ENCODE results near the gene C2orf42. TPM values are rescaled to one million over a fixed set of nuclear protein-coding genes. Genes with fewer than 3 reads are reported as not detected.

Gene C2orf42
- total RNA-seq, 1 experiment from 2014 or later: 17.4 TPM

DNA sequence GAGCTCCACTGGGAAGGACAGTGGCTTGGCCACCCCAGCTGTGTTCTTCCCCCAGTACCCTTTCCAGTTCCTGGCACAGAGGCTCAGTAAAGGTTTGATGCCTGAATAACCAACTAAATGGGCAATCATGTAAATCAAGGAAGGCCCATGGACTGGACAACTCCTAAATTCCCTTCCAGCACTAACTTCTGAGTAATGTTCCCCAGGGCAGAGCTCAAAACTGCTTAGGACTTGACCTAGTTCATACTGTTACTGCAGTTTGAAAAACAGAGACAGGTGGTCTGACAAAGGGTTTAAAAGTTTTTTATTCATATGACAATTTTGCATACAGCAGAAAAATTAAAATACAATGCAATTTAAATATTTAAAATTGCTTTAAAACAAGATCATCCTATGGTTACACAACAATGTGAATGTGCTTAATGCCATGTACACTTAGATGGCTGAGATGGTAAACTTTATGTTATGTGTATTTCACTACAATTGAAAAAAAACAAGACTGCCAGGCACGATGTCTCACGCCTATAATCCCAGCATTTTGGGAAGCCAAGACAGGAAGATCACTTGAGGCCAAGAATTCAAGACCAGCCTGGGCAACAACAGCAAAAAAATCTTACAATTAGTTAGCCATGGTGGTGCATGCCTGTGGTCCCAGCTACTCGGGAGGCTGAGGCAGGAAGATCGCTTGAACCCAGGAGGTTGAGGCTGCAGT is 77.3 kb downstream of the C2orf42 start:
- H2AFZ ChIP-seq (ENCODE audit: low read depth, low read length, poor library complexity, severe bottlenecking): no peak overlapping the region
- H3K4me2 ChIP-seq (ENCODE audit: low read length): no peak overlapping the region
- BruUV-seq (replicated peaks): no TSS peak
- no peak overlapping the region for H3K27ac ChIP-seq (ENCODE audit: low read depth, low read length)
- no peaks in the 10 kb centered on the region for H3K27me3 ChIP-seq (ENCODE audit: insufficient read depth, low read length)
- POLR2A ChIA-PET: interaction anchor here (1.0 kb wide), 1 partner anchor 8 kb away, joined by 4 read pairs; no protein-coding TSS in a partner anchor
- H3K4me1 ChIP-seq (ENCODE audit: control insufficient read depth in 1 of 2, insufficient read depth in 2 of 2, low read length in 2 of 2): peaks cover 37 to 53% of the 10 kb centered on the region in 2 experiments
- H4K20me1 ChIP-seq (ENCODE audit: insufficient read depth): no peaks in the 10 kb centered on the region
- H3K79me2 ChIP-seq (ENCODE audit: insufficient read depth, low read length): no peaks in the 10 kb centered on the region
- TF ChIP-seq EZH2 (IDR thresholded peaks at IDR 0.05) (no peak), CBX3 (IDR thresholded peaks at IDR 0.05; ENCODE audit: low read depth) (no peak), EGR1 (IDR thresholded peaks at IDR 0.05; ENCODE audit: low read depth) (no peak), FOSL1 (IDR thresholded peaks at IDR 0.05; ENCODE audit: low read depth) (no peak), POLR2A (IDR thresholded peaks at IDR 0.05; ENCODE audit: borderline replicate concordance, extremely low read depth, insufficient read depth, insufficient read length) (no peak), ELF1 (IDR thresholded peaks at IDR 0.05; ENCODE audit: borderline replicate concordance, low read depth) (no peak), SP1 (IDR thresholded peaks at IDR 0.05; ENCODE audit: low read depth) (no peak), SRF (IDR thresholded peaks at IDR 0.05; ENCODE audit: low read depth) (no peak)
- TF ChIP-seq, protein P1, sequence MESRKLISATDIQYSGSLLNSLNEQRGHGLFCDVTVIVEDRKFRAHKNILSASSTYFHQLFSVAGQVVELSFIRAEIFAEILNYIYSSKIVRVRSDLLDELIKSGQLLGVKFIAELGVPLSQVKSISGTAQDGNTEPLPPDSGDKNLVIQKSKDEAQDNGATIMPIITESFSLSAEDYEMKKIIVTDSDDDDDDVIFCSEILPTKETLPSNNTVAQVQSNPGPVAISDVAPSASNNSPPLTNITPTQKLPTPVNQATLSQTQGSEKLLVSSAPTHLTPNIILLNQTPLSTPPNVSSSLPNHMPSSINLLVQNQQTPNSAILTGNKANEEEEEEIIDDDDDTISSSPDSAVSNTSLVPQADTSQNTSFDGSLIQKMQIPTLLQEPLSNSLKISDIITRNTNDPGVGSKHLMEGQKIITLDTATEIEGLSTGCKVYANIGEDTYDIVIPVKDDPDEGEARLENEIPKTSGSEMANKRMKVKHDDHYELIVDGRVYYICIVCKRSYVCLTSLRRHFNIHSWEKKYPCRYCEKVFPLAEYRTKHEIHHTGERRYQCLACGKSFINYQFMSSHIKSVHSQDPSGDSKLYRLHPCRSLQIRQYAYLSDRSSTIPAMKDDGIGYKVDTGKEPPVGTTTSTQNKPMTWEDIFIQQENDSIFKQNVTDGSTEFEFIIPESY (IDR thresholded peaks at IDR 0.05; ENCODE audit: extremely low read depth, insufficient replicate concordance, low read length): no peak
- TF ChIP-seq, protein P2, sequence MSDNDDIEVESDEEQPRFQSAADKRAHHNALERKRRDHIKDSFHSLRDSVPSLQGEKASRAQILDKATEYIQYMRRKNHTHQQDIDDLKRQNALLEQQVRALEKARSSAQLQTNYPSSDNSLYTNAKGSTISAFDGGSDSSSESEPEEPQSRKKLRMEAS (IDR thresholded peaks at IDR 0.05): no peak
- CTCF ChIA-PET: no interaction called here
- H3K9me3 ChIP-seq (ENCODE audit: control insufficient read depth in 1 of 2, insufficient read depth in 1 of 2, low read depth in 1 of 2, low read length in 2 of 2): no peaks in the 10 kb centered on the region
- RAD21 ChIA-PET (ENCODE audit: low non-redundant PET in 1 of 2, low total read pairs in 2 of 2, uncharacterized antibody in 2 of 2, unreplicated experiment in 2 of 2): no interaction called here
- no peaks in the 10 kb centered on the region for H3K36me3 ChIP-seq (ENCODE audit: control insufficient read depth in 1 of 2, insufficient read depth in 2 of 2, low read length in 2 of 2)
- no peak overlapping the region for H3K4me3 ChIP-seq (replicated peaks in 1 of 2; ENCODE audit: low read depth in 1 of 2, low read length in 2 of 2)
- DNase-seq (ENCODE audit: low read depth, low spot score): no peak
- ATAC-seq: no peak
- H3K9ac ChIP-seq (ENCODE audit: low read length): no peak overlapping the region
- no peaks in the 10 kb centered on the region for H3K9me2 ChIP-seq (ENCODE audit: insufficient read depth)
- intact Hi-C loops (cut with micrococcal nuclease): no loop called here
